ENCODE results near the gene INPP4B. TPM values are rescaled to one million over a fixed set of nuclear protein-coding genes. Genes with fewer than 3 reads are reported as not detected.

INPP4B gene
- polyA plus RNA-seq: 1.2 TPM

GRCh38 chr4:142846108-142846728 lies at the start of gene INPP4B:
INPP4B (minus strand) TSS chr4:142846301.
- Mint-ChIP-seq H3K36me3 (peaks cover 2% of the 10 kb centered on the region), H3K27ac (peak within 1 kb of the TSS in 1 of 3 donors; percentile 46), H3K27me3 (peaks cover 34% of the 10 kb centered on the region), H3K4me1 (peaks cover 0 to 9% (median 3%) of the 10 kb centered on the region in 3 donors), H3K9me3 (no peaks in the 10 kb centered on the region), H3K4me3 (peak within 1 kb of the TSS in 3 of 4 donors; percentile 70 to 80 (median 75))

- Mint-ChIP-seq H3K36me3 (no peaks in the 10 kb centered on the region), H3K27ac (no peak overlapping the region), H3K4me3 (no peak overlapping the region), H3K4me1 (no peaks in the 10 kb centered on the region), H3K27me3 (no peaks in the 10 kb centered on the region), H3K9me3 (peaks cover 9 to 33% (median 11%) of the 10 kb centered on the region in 3 donors)
Observed at GRCh38 chr4:142893012-142893411, 46.9 kb upstream of the INPP4B start.

GRCh38 chr4:142886566-142886965 lies 40.5 kb upstream of the INPP4B start:
- peaks cover 0 to 2% (median 0%) of the 10 kb centered on the region in 3 donors for H3K9me3 Mint-ChIP-seq
- no peaks in the 10 kb centered on the region for H3K36me3 Mint-ChIP-seq
- H3K27ac Mint-ChIP-seq: no peak overlapping the region
- H3K4me3 Mint-ChIP-seq: no peak overlapping the region
- H3K4me1 Mint-ChIP-seq: no peaks in the 10 kb centered on the region
- no peaks in the 10 kb centered on the region for H3K27me3 Mint-ChIP-seq

- H3K4me3 Mint-ChIP-seq: no peak overlapping the region
- H3K9me3 Mint-ChIP-seq: no peaks in the 10 kb centered on the region
- no peaks in the 10 kb centered on the region for H3K4me1 Mint-ChIP-seq
- no peaks in the 10 kb centered on the region for H3K36me3 Mint-ChIP-seq
- H3K27me3 Mint-ChIP-seq: no peaks in the 10 kb centered on the region
- H3K27ac Mint-ChIP-seq: no peak overlapping the region
Observed at GRCh38 chr4:142883040-142883832, 37.1 kb upstream of the INPP4B start.

GRCh38 chr4:142882159-142882558 lies 36.1 kb upstream of the INPP4B start:
- Mint-ChIP-seq H3K4me1 (no peaks in the 10 kb centered on the region), H3K27ac (peak overlapping the region in 1 of 3 donors; percentile 47), H3K36me3 (no peaks in the 10 kb centered on the region), H3K27me3 (no peaks in the 10 kb centered on the region), H3K4me3 (no peak overlapping the region), H3K9me3 (no peaks in the 10 kb centered on the region)

- Mint-ChIP-seq H3K36me3 (no peaks in the 10 kb centered on the region), H3K4me3 (no peak overlapping the region), H3K27ac (no peak overlapping the region), H3K4me1 (no peaks in the 10 kb centered on the region), H3K27me3 (no peaks in the 10 kb centered on the region), H3K9me3 (no peaks in the 10 kb centered on the region)
Observed at GRCh38 chr4:142881331-142881730, 35.2 kb upstream of the INPP4B start.

GRCh38 chr4:142875117-142875516 lies 29.0 kb upstream of the INPP4B start:
- no peak overlapping the region for H3K27ac Mint-ChIP-seq
- no peak overlapping the region for H3K4me3 Mint-ChIP-seq
- peaks cover 0 to 1% (median 0%) of the 10 kb centered on the region in 3 donors for H3K9me3 Mint-ChIP-seq
- no peaks in the 10 kb centered on the region for H3K4me1 Mint-ChIP-seq
- no peaks in the 10 kb centered on the region for H3K36me3 Mint-ChIP-seq
- no peaks in the 10 kb centered on the region for H3K27me3 Mint-ChIP-seq

GRCh38 chr4:142874684-142875083 lies 28.6 kb upstream of the INPP4B start:
- Mint-ChIP-seq H3K27me3 (no peaks in the 10 kb centered on the region), H3K27ac (no peak overlapping the region), H3K9me3 (peaks cover 0 to 1% (median 0%) of the 10 kb centered on the region in 3 donors), H3K4me1 (no peaks in the 10 kb centered on the region), H3K36me3 (no peaks in the 10 kb centered on the region), H3K4me3 (no peak overlapping the region)

- H3K27ac Mint-ChIP-seq: no peak overlapping the region
- H3K4me1 Mint-ChIP-seq: no peaks in the 10 kb centered on the region
- no peak overlapping the region for H3K4me3 Mint-ChIP-seq
- no peaks in the 10 kb centered on the region for H3K27me3 Mint-ChIP-seq
- no peaks in the 10 kb centered on the region for H3K36me3 Mint-ChIP-seq
- H3K9me3 Mint-ChIP-seq: no peaks in the 10 kb centered on the region
Observed at GRCh38 chr4:142866685-142867084, 20.6 kb upstream of the INPP4B start.

GRCh38 chr4:142861351-142861750 lies 15.2 kb upstream of the INPP4B start:
- no peaks in the 10 kb centered on the region for H3K4me1 Mint-ChIP-seq
- H3K27ac Mint-ChIP-seq: no peak overlapping the region
- peaks cover 4% of the 10 kb centered on the region for H3K27me3 Mint-ChIP-seq
- no peaks in the 10 kb centered on the region for H3K9me3 Mint-ChIP-seq
- H3K36me3 Mint-ChIP-seq: peaks cover 2% of the 10 kb centered on the region
- no peak overlapping the region for H3K4me3 Mint-ChIP-seq

GRCh38 chr4:142858965-142859364 lies 12.9 kb upstream of the INPP4B start:
- no peaks in the 10 kb centered on the region for H3K4me1 Mint-ChIP-seq
- H3K4me3 Mint-ChIP-seq: no peak overlapping the region
- H3K36me3 Mint-ChIP-seq: peaks cover 2% of the 10 kb centered on the region
- no peaks in the 10 kb centered on the region for H3K9me3 Mint-ChIP-seq
- H3K27me3 Mint-ChIP-seq: peaks cover 4% of the 10 kb centered on the region
- no peak overlapping the region for H3K27ac Mint-ChIP-seq

GRCh38 chr4:142858446-142858845 lies 12.3 kb upstream of the INPP4B start:
- H3K4me3 Mint-ChIP-seq: no peak overlapping the region

GRCh38 chr4:142856576-142856975 lies 10.5 kb upstream of the INPP4B start:
- Mint-ChIP-seq H3K36me3 (peaks cover 2% of the 10 kb centered on the region), H3K4me1 (no peaks in the 10 kb centered on the region), H3K4me3 (no peak overlapping the region), H3K9me3 (no peaks in the 10 kb centered on the region), H3K27me3 (peaks cover 4% of the 10 kb centered on the region), H3K27ac (no peak overlapping the region)

More at GRCh38 chr4:142858446-142858845, 12.3 kb upstream of the INPP4B start:
- Mint-ChIP-seq H3K27me3 (peaks cover 4% of the 10 kb centered on the region), H3K4me1 (no peaks in the 10 kb centered on the region), H3K36me3 (peaks cover 2% of the 10 kb centered on the region), H3K9me3 (no peaks in the 10 kb centered on the region), H3K27ac (no peak overlapping the region)

- no peaks in the 10 kb centered on the region for H3K9me3 Mint-ChIP-seq
- no peak overlapping the region for H3K4me3 Mint-ChIP-seq
- peaks cover 0 to 3% (median 0%) of the 10 kb centered on the region in 3 donors for H3K4me1 Mint-ChIP-seq
- H3K27me3 Mint-ChIP-seq: peaks cover 22% of the 10 kb centered on the region
- peaks cover 2% of the 10 kb centered on the region for H3K36me3 Mint-ChIP-seq
- H3K27ac Mint-ChIP-seq: peak overlapping the region in 1 of 3 donors; percentile 41
Observed at GRCh38 chr4:142850478-142850877, 4.4 kb upstream of the INPP4B start.

- Mint-ChIP-seq H3K4me1 (peaks cover 0 to 9% (median 3%) of the 10 kb centered on the region in 3 donors), H3K9me3 (no peaks in the 10 kb centered on the region), H3K36me3 (peaks cover 2% of the 10 kb centered on the region), H3K4me3 (peak overlapping the region in 2 of 4 donors; percentile 75 to 77), H3K27ac (no peak overlapping the region), H3K27me3 (peaks cover 34% of the 10 kb centered on the region)
Observed at GRCh38 chr4:142846729-142847596, 862 bp upstream of the INPP4B start.

All from IgD-negative memory B cell (primary cell).